H7 (cell line): ENCODE data around the gene C16orf54. TPM values are rescaled to one million over a fixed set of nuclear protein-coding genes. Genes with fewer than 3 reads are reported as not detected.
"Not testable (repeated sequence)": the region's sequence is repeated elsewhere in the genome, so short reads cannot be mapped to it uniquely, and the experiment has no call there.

Experiments used
- DNase-seq: peaks from one replicate; pipeline ENCODE4 v3.0.0; 2012
- H3K27me3 ChIP-seq: 2 replicates; pipeline ENCODE4 v1.6.0; 2011; ENCODE audit warnings: mild to moderate bottlenecking, low read length; ENCODE audit not compliant: control insufficient read depth, insufficient read depth
- H3K36me3 ChIP-seq: replicated peaks from 2 replicates; pipeline ENCODE4 v1.5.1; 2011; ENCODE audit warnings: low read length; ENCODE audit not compliant: control insufficient read depth, insufficient read depth
- H3K4me3 ChIP-seq: 2 replicates; pipeline ENCODE4 v1.5.1; 2011; ENCODE audit warnings: low read depth, mild to moderate bottlenecking, control low read depth, low read length, moderate library complexity; ENCODE audit not compliant: insufficient read depth
- total RNA-seq: library from RNA; depleted of rRNA; stranded (reverse); fragments of >200 nt; shearing (Covaris generic); gene quantifications from 2 replicates; pipeline ENCODE4 v1.2.3, GENCODE V29; 2014; rRNA removed

C16orf54 gene, protein sequence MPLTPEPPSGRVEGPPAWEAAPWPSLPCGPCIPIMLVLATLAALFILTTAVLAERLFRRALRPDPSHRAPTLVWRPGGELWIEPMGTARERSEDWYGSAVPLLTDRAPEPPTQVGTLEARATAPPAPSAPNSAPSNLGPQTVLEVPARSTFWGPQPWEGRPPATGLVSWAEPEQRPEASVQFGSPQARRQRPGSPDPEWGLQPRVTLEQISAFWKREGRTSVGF
- not detected in 2 replicates for total RNA-seq

DNA sequence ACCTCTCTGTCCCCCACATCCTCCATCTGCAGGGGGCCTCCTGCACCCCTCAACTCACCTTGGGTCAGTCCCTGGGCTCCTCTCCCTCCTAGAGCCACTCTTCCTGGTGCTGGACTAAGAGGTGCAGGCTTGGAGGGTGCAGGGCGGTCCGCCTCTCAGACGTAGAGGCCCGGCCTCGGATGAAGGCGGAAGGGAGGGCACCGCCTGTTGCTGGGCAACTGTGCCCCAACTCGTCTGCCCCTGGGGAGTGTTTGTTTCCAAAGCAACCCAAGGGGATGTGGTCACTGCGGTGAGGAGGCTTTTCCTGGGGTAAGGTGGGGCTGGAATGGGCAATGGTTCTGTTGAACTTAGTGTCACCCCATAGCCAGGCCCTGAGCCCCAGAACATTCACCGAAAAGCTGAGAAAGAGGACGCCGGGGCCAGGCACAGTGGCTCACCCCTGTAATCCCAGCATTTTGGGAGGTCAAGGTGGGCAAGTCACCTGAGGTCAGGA lies at the start of gene C16orf54:
Gene C16orf54 (minus strand): TSS at position 138 of the 493 bp plus-strand sequence. CDS start 1,039 bp downstream, outside the sequence.
- Histone ChIP-seq H3K4me3 (no peak within 1 kb of the TSS), H3K36me3 (peaks cover 2% of the 10 kb centered on the region), H3K27me3 (no peaks in the 10 kb centered on the region)
- peak; percentile 66 for DNase-seq

DNA sequence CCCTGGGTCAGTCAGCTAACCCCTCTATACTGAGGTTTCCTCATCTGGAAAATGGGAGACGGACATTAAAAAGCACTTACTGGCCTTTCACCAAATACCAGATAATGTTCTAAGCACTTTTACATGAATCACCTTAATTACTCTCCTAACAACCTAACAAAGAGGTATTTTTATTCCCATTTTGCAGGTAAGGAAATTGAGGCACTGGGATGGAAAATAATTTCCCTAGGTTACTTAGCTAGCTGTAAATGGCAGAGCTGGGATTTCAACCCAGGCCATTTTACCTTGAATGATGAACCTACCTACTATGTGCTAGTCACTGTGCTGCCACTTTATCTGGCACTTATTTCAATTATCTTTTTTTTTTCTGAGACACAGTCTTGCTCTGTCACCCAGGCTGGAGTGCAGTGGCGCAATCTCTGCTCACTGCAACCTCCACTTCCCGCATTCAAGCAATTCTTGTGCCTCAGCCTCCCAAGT lies 48.5 kb upstream of the C16orf54 start:
- Histone ChIP-seq H3K27me3 (no peaks in the 10 kb centered on the region), H3K4me3 (no peak overlapping the region), H3K36me3 (peaks cover 28% of the 10 kb centered on the region)
- no peak for DNase-seq

DNA sequence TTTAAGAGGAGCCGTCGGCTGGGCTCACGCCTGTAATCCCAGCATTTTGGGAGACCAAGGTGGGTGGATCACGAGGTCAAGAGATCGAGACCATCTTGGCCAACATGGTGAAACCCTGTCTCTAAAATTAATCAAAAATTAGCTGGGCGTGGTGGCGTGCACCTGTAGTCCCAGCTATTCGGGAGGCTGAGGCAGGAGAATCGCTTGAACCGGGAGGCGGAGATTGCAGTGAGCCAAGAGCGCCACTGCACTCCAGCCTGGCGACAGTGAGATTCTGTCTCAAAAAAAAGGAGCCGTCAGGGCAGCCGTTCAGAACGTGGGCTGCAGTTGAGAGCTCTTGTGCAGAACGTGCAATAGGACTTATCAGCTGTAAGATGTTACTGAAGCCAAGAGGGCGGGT lies 47.4 kb upstream of the C16orf54 start:
- peaks cover 17% of the 10 kb centered on the region for H3K36me3 ChIP-seq
- DNase-seq, H3K4me3 ChIP-seq, H3K27me3 ChIP-seq: not testable (repeated sequence)

DNA sequence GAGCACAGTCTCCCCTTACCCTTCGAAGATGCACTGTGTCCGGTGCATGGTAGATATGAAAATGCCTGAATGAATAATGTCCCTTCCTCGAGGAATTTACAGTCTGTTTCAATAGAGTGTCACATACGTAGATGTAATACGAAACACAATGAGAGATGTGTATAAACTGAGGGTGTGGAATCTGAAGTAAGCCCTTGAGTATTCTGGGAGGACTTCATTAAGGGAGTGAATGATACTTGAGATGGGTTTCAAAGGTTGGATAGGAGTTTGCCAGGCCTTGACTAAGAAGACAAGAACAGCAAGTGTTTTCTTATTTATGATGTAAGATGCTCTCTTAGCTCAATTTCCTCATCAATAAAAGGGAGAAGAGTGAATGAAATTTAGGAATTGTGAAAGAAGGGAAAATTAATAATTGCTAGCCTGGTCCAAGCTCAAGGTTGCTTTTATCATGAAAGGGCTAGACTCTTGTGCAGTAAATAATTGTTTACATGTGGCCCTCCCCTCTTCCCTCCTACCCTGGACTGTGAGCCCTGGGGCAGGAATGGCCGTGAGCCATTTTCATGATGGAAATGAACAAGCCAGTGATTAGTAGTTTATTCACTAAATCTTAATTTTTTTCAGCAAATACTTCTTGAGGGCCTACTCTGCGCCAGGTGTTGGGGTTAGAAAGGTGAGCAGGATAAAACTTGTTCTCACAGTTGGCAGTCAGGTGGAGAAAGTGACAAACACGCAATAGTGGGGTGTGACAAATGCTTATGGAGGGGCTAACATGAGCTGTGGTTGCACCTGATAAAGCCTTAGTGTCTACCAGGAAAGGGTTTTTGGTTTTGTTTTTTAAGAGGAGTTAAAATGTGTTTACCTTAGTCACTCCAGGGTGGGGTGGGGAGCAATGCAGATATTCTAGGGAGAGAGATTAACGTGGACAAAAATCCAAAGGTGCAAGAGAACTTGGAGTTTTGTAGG lies 46.3 kb upstream of the C16orf54 start:
- Histone ChIP-seq H3K4me3 (peak overlapping the region; percentile 96), H3K27me3 (no peaks in the 10 kb centered on the region), H3K36me3 (peaks cover 10% of the 10 kb centered on the region)
- DNase-seq, result no peak

DNA sequence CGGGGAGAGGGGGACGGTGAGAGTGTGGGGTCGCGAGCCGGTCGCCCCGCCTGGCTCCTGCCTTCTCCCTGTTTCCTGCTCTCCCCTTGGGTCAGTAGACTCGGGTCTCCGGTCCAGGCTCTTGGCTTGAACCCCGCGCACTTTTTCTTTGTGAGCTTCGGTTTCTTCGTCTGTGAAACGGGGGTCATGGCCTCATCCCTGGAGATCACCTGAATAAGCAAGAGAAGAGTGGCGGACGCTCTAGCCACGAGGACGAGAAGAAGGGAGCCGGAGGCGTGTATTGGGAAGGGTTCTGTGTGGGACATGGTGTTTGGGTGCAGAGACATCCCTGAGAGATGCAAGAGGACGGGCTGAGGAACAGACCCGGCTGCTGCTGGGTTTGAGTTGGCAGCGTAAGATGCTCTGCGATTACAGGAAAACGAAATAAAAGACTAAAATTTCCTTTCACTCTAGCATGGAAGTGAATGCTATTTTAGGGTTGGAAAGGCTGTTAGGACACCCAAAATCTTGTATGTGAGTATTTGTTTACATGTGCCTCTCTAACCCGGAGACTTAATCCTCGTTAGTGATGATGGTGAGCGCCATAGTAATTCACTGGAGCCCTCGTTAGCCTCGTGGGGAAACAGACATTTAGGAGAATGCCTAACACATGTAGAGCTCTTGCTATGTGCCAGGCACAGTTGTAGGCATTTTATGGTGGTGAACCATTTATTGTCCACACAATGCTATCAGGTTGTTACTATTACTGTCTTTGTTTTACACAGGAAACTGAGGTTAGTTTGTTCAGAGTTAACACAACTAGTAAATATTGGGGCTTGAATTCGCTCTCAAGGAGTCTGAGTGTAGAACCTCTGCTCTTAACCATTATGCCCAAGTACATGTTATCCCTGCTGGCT lies 45.4 kb upstream of the C16orf54 start:
- Histone ChIP-seq H3K4me3 (peak overlapping the region; percentile 96), H3K27me3 (no peaks in the 10 kb centered on the region), H3K36me3 (peaks cover 2% of the 10 kb centered on the region)
- no peak for DNase-seq

DNA sequence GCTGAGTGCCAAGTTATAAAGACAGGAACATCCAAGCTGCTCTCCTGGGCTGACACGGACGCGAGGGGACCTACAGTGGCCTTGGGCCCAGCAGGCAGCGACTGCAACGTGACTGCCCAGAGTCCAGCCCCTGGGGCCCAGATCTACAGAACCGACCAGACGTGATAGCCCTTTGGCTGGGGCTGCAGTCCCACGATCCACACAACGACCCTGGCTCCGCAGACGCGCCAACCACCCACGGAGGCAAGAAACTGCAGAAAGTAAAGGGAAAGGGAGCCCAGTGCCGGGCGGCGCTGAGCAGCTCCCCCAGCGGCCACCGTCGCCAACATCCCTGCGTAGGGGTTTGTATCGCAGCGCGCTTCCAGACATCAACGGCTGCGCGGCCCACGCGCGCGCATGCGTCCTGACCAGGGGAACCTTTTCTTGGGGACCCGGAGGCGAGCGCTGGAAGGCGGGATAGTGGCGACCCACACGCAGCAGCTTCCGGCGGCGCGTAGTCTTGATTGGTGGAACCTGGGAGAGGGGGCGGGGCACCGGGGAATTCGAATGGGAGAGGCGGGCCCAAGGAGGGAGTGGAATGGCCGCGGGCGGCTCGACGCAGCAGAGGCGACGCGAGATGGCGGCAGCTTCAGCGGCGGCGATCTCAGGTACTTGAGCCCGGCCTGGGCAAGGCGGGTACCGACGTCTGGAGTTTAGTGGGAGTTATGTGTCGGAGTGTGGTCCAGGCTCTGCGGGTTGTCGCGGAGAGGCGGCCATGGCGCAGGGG lies 44.6 kb upstream of the C16orf54 start, which contains the start of gene KIF22:
Gene KIF22 (plus strand): TSS at position 569 of the 766 bp plus-strand sequence. CDS start 9 bp downstream, at position 578.
- DNase-seq, result peak; percentile 100
- peak within 1 kb of the TSS; percentile 96 for H3K4me3 ChIP-seq
- peaks cover 2% of the 10 kb centered on the region; the same call in 1 of the 2 replicates for H3K27me3 ChIP-seq
- peaks cover 2% of the 10 kb centered on the region; the same call in 1 of the 2 replicates for H3K36me3 ChIP-seq

DNA sequence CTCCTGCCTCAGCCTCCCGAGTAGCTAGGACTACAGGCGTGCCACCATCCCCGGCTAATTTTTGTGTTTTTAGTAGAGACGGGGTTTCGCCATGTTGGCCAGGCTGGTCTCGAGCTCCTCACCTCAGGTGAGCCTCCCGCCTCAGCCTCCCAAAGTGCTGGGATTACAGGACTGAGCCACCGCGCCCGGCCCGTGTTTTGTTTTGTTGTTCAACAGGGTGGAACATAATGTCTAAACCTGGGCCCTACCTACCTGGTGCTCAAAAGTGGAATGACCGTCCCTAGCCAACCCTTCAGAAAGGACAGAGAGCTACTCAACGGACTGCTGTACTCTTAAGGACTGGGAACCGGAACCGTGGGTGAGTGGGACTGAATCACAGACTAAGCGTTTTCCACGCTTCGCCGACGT lies 44.0 kb upstream of the C16orf54 start:
- peak overlapping the region; percentile 96 for H3K4me3 ChIP-seq
- H3K27me3 ChIP-seq, result peaks cover 2% of the 10 kb centered on the region
- H3K36me3 ChIP-seq, result 0 out of 2 replicates have a peak, but pooled peaks cover under 1% of the 10 kb centered on the region
- DNase-seq, result peak; percentile 71

DNA sequence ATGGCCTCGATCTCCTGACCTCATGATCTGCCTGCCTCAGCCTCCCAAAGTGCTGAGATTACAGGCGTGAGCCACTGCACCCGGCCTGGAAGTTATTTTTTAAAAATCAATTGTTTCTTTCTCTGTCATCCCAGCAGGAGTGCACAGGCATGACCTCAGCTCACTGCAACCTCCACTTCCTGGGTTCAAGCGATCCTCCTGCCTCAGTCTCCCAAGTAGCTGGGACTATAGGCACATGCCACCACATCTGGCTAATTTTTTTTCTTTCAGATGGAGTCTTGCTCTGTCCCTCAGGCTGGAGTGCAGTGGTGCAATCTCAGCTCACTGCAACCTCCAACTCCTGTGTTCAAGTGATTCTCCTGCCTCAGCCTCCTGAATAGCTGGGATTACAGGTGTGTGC lies 41.4 kb upstream of the C16orf54 start:
- not testable (repeated sequence) for DNase-seq, H3K4me3 ChIP-seq, H3K36me3 ChIP-seq, H3K27me3 ChIP-seq

DNA sequence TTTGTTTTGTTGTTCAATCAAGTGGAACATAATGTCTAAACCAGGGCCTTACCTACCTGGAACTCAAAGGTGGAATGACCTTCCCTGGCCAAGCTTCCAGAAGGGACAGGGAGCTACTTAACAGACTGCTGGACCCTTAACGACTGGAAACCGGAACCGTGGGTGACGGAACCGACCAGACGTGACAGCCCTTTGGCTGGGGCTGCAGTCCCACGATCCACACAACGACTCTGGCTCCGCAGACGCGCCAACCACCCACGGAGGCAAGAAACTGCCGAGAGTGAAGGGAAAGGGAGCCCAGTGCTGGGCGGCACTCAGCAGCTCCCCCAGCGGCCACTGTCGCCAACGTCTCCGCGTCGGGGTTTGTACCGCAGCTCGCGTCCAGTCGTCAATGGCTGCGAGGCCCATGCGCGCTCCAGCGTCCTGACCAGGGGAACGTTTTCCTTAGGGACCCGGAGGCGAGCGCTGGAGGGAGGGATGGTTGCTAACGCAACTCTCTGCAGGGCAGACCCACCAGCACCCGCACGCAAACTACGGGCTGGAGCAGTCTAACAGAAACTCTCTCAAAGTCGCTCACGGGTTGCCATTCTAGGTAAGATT lies 39.2 kb upstream of the C16orf54 start:
- H3K4me3 ChIP-seq, result peak overlapping the region; percentile 26
- DNase-seq, result peak; percentile 94
- H3K27me3 ChIP-seq, result peaks cover 4% of the 10 kb centered on the region
- no peaks in the 10 kb centered on the region for H3K36me3 ChIP-seq

DNA sequence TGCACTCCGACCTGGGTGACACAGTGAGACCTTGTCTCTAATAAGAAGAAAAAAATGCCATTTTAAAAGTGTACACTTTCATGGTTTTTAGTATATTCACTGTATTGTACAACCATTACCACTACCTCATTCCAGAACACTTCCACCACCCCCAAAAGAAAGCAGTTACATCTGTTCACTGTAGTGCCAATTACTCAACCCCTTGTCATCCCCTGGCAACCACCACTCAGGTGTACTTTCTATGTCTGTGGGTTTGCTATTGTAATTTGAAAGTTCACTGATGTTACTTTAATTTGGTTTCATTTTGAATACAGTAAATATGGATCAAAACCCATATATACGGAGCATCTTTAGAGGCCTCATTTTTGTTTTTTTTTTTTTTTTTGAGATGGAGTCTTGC lies 38.4 kb upstream of the C16orf54 start:
- DNase-seq, result no peak
- Histone ChIP-seq H3K4me3 (no peak overlapping the region), H3K36me3 (no peaks in the 10 kb centered on the region), H3K27me3 (peaks cover 5% of the 10 kb centered on the region)

DNA sequence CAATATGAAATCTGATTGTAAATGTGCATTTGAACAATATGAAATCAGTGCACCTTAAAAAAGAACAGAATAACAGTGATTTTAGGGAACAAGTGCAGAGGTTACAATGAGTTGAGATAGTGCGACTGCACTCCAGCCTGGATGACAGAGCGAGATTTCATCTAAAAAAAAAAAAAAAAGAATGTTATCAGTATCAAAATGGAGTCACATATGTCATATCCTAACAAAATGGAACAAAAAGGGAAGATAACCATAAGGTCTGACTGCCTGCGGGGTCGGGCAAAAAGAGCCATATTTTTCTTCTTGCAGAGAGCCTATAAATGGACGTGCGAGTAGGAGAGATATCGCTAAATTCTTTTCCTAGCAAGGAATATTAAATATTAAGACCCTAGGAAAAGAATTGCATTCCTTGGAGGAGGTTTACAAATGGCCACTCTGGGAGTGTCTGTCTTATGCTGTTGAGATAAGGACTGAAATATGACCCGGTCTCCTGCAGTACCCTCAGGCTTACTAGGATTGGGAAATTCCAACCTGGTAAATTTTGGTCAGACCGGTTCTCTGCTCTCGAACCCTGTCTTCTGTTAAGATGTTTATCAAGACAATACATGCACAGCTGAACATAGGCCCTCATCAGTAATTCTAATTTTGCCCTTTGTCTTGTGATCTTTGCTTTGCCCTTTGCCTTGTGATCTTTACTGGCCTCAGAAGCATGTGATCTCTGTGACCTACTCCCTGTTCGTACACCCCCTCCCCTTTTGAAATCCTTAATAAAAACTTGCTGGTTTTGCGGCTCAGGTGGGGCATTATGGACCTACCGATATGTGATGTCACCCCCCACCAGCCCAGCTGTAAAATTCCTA lies 37.5 kb upstream of the C16orf54 start:
- H3K27me3 ChIP-seq, H3K36me3 ChIP-seq, H3K4me3 ChIP-seq, DNase-seq: not testable (repeated sequence)

DNA sequence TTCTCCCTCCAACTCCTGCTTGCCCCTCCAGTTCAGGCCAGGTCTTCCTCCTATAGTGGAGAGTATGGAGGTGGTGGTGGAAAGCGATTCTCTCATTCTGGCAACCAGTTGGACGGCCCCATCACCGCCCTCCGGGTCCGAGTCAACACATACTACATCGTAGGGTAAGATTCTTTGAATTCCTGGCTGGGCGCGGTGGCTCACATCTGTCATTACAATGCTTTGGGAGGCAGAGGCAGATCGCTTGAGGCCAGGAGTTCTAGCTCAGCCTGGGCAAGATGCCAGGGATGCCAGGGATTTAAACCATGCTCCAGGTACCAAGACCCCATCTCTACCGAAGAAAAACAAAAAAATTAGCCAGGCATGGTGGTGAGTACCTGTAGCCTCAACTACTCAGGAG lies 33.7 kb upstream of the C16orf54 start:
- H3K27me3 ChIP-seq, result peaks cover 4% of the 10 kb centered on the region
- H3K4me3 ChIP-seq, result no peak overlapping the region
- no peak for DNase-seq
- H3K36me3 ChIP-seq, result no peaks in the 10 kb centered on the region
